T-helper 2 cell treated with Interferon-gamma antibody and Interleukin-4, amounts not matched to agents 5 μg/mL and 100 μg/mL, for 36 hours (primary cell): ENCODE measurements around the gene ASB2.

Experiments
- DNase-seq: peaks from one replicate; pipeline ENCODE4 v3.0.0; 2021; ENCODE audit warnings: low spot score
- H3K27ac Mint-ChIP-seq: one replicate; pipeline ENCODE4 v1.8.0; 2021; ENCODE audit warnings: mild to moderate bottlenecking, mixed read lengths
- H3K27me3 Mint-ChIP-seq: one replicate; pipeline ENCODE4 v1.8.0; 2021; ENCODE audit warnings: low read depth, mixed read lengths
- H3K36me3 Mint-ChIP-seq: one replicate; pipeline ENCODE4 v1.8.0; 2021; ENCODE audit warnings: low read depth, mixed read lengths
- H3K4me1 Mint-ChIP-seq: one replicate; pipeline ENCODE4 v1.8.0; 2021; ENCODE audit warnings: low read depth, mixed read lengths
- H3K4me3 Mint-ChIP-seq: one replicate; pipeline ENCODE4 v1.8.0; 2022; ENCODE audit warnings: mild to moderate bottlenecking, moderate library complexity, mixed read lengths
- H3K9me3 Mint-ChIP-seq: one replicate; pipeline ENCODE4 v1.8.0; 2021; ENCODE audit warnings: mixed read lengths

Gene ASB2

GRCh38 chr14:93996130-93996695 lies 19.8 kb upstream of the ASB2 start:
- Mint-ChIP-seq H3K4me1 (peaks cover 36% of the 10 kb centered on the region), H3K27ac (no peak overlapping the region), H3K36me3 (no peaks in the 10 kb centered on the region), H3K27me3 (no peaks in the 10 kb centered on the region), H3K9me3 (no peaks in the 10 kb centered on the region), H3K4me3 (no peak overlapping the region)
- DNase-seq = no peak

- peak; percentile 64 for DNase-seq
Observed at GRCh38 chr14:93994919-93995682, 18.7 kb upstream of the ASB2 start.

DNA sequence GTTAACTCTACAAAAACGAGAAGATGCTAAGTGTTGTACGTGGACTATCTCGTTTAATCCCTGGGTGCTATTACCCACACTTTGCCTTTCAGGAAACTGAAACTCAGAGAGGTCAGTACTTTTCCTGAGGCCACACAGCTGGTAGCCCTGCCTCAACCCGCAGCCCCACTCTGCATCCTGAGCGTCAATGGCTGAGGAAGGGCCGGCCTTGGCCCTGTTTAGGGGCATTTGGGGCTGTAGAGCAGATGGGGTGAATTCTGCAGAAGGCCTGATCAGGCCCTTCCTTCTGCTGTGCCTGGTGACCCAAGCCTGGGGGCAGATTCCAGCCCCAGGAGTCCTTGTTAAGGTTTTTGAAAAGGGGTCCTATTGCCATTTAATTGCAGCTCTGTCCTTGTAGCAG lies 17.0 kb upstream of the ASB2 start:
- H3K4me1 Mint-ChIP-seq = peaks cover 36% of the 10 kb centered on the region
- H3K27ac Mint-ChIP-seq = peak overlapping the region; percentile 21
- no peaks in the 10 kb centered on the region for H3K36me3 Mint-ChIP-seq
- no peaks in the 10 kb centered on the region for H3K9me3 Mint-ChIP-seq
- H3K4me3 Mint-ChIP-seq = no peak overlapping the region
- no peak for DNase-seq
- no peaks in the 10 kb centered on the region for H3K27me3 Mint-ChIP-seq

More at GRCh38 chr14:93994919-93995682, 18.7 kb upstream of the ASB2 start:
- no peaks in the 10 kb centered on the region for H3K36me3 Mint-ChIP-seq
- no peaks in the 10 kb centered on the region for H3K9me3 Mint-ChIP-seq
- peaks cover 36% of the 10 kb centered on the region for H3K4me1 Mint-ChIP-seq
- no peak overlapping the region for H3K27ac Mint-ChIP-seq
- H3K4me3 Mint-ChIP-seq = no peak overlapping the region
- H3K27me3 Mint-ChIP-seq = no peaks in the 10 kb centered on the region

DNA sequence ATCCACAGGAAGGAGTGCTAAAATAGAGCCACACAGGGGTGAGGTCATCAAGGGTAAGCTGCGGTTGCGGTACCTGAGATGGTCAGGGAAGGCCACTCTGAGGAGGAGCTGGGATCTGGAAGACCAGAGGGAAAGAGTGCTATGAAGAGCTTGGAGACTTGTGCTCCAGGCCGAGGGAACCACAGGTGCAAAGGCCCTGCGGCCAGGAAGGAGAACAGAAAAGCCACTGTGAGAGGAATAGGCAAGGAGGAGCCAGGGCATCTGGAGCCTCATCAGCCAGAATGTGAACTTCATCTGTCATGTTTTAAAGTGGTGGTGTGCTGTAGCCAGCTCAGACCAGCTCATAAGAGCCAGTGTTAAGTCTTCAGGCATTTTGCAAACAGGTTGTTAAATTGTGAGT lies 15.3 kb upstream of the ASB2 start:
- no peak overlapping the region for H3K27ac Mint-ChIP-seq

DNA sequence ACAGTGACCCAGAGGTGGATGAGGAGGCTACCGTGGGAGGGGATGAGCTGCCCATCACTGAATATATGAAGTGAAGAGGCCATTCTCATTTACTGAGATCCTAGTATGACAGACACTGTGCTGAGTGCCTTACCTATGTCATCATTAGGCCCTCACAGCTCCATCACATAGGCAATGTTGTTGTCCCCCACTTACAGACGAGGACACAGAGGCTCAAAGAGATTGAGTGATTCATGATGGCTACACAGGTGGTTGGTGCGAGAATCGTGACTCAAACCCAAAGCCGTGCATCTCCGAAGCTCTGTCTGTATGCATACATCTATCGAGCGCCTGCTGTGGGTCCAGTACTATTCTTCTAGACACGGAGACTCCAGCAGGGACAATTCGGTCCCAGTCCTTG lies 14.8 kb upstream of the ASB2 start:
- Mint-ChIP-seq H3K27me3 (no peaks in the 10 kb centered on the region), H3K4me1 (peaks cover 24% of the 10 kb centered on the region), H3K27ac (no peak overlapping the region), H3K36me3 (no peaks in the 10 kb centered on the region), H3K9me3 (no peaks in the 10 kb centered on the region), H3K4me3 (no peak overlapping the region)
- no peak for DNase-seq

More for the DNA sequence above, 15.3 kb upstream of the ASB2 start:
- Mint-ChIP-seq H3K9me3 (no peaks in the 10 kb centered on the region), H3K4me3 (no peak overlapping the region), H3K4me1 (peaks cover 24% of the 10 kb centered on the region), H3K36me3 (no peaks in the 10 kb centered on the region), H3K27me3 (no peaks in the 10 kb centered on the region)
- no peak for DNase-seq

DNA sequence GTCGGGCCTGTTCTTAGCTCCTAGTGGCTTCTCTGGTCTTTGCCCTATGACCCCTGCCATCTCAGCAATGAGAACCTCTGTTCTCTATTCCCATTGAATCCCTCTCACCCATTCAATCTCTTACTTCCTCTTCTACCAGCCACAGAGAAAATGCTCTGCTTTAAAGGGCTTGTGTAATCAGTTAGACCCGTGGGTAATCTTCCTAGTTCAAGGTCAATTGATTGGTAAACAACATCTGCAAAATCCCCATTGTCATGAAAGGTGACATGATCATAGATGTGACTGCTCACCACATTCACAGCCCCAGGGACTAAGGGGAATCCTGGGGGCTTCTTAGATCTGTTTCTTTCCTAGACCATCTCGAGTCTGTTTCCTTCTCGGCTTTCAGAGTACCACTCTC lies 13.6 kb upstream of the ASB2 start:
- no peaks in the 10 kb centered on the region for H3K27me3 Mint-ChIP-seq
- peak overlapping the region; percentile 2 for H3K27ac Mint-ChIP-seq
- H3K4me1 Mint-ChIP-seq = peaks cover 15% of the 10 kb centered on the region
- H3K36me3 Mint-ChIP-seq = no peaks in the 10 kb centered on the region
- no peak for DNase-seq
- no peaks in the 10 kb centered on the region for H3K9me3 Mint-ChIP-seq
- no peak overlapping the region for H3K4me3 Mint-ChIP-seq

DNA sequence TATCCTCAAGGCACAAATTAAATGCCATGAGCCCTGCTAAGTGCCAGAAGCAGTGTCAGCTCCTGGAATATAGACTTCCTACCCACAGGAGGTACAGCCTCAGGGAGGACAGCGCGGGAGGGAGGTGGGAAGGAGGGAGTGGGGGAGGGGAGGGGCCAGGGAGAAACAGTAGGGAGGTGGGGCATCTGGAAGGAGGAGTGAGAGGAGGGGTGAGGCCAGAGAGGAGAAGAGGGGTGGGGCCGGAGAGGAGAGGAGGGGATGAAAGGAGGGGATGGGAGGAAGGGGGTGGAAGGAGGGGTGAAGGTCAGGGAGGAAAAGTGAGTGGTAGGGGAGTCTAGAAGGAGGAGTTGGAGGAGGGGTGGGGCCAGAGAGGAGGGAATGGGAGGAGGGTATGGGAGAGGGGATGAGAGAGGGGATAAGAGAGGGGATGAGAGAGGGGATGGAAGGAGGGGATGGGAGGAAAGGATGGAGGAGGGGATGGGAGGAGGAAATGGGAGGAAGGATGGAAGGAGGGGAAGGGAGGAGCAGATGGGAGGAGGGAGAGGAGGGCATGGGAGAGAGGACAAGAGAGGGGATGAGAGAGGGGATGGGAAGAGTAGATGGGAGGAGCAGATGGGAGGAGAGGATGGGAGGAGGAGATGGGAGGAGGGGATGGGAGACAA lies 11.6 kb upstream of the ASB2 start:
- Mint-ChIP-seq H3K4me1 (peaks cover 7% of the 10 kb centered on the region), H3K27ac (no peak overlapping the region), H3K36me3 (no peaks in the 10 kb centered on the region), H3K9me3 (no peaks in the 10 kb centered on the region), H3K27me3 (no peaks in the 10 kb centered on the region), H3K4me3 (no peak overlapping the region)
- DNase-seq = no peak

DNA sequence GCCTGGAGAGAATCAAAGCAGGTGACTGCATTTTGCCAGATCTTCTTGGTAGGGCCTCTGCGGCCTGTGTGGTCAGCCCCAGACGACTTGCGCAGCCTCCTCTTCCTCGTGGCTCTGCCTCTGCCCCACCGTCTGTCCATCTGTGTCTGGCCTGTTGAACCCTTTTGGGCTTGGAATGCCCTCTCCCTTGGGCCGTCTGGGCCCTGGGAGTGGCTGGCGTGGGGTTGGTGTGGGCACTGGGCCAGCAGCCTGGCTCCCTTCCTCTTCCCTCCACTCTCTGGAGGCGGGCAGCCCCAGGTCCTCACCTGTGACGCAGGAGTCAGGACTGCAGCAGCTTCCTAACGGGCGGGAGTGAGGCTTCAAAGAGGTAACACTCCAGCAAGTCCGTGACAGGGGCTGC lies 11.0 kb upstream of the ASB2 start:
- Mint-ChIP-seq H3K36me3 (no peaks in the 10 kb centered on the region), H3K27me3 (no peaks in the 10 kb centered on the region), H3K27ac (no peak overlapping the region), H3K4me3 (no peak overlapping the region), H3K4me1 (peaks cover 7% of the 10 kb centered on the region), H3K9me3 (no peaks in the 10 kb centered on the region)
- DNase-seq = no peak

GRCh38 chr14:93986955-93987354 lies 10.6 kb upstream of the ASB2 start:
- DNase-seq = no peak
- H3K27ac Mint-ChIP-seq = no peak overlapping the region
- no peak overlapping the region for H3K4me3 Mint-ChIP-seq
- no peaks in the 10 kb centered on the region for H3K9me3 Mint-ChIP-seq
- H3K27me3 Mint-ChIP-seq = no peaks in the 10 kb centered on the region
- H3K36me3 Mint-ChIP-seq = no peaks in the 10 kb centered on the region
- peaks cover 6% of the 10 kb centered on the region for H3K4me1 Mint-ChIP-seq

- peaks cover 3% of the 10 kb centered on the region for H3K9me3 Mint-ChIP-seq
- no peaks in the 10 kb centered on the region for H3K27me3 Mint-ChIP-seq
- H3K27ac Mint-ChIP-seq = no peak overlapping the region
- H3K36me3 Mint-ChIP-seq = peaks cover 4% of the 10 kb centered on the region
- H3K4me3 Mint-ChIP-seq = no peak overlapping the region
- no peak for DNase-seq
- H3K4me1 Mint-ChIP-seq = peaks cover 12% of the 10 kb centered on the region
Observed at GRCh38 chr14:93984987-93985410, 8.6 kb upstream of the ASB2 start.

DNA sequence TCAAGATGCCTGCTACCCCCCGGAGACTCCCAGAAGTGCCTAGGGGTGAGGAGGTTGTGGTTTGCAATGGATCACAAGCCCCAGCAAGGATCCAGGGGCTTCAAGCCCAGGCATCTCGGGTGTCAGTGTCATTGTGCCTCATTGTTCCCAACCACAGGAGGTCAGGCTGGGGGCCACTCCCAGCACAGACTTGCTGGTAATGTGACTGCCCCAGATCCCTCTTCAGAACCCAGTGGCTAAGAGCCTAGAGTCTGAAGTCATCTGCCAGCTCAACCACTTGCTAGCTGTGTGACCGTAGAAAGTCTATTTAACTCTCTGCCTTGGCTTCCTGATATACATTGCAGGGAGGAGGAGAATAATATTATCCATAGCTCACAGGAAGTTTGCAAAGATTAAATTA lies 7.7 kb upstream of the ASB2 start:
- H3K4me1 Mint-ChIP-seq = peaks cover 15% of the 10 kb centered on the region
- DNase-seq = no peak

GRCh38 chr14:93982230-93983007 lies 6.0 kb upstream of the ASB2 start:
- no peaks in the 10 kb centered on the region for H3K27me3 Mint-ChIP-seq
- DNase-seq = no peak
- peaks cover 14% of the 10 kb centered on the region for H3K9me3 Mint-ChIP-seq
- peaks cover 32% of the 10 kb centered on the region for H3K4me1 Mint-ChIP-seq
- peaks cover 16% of the 10 kb centered on the region for H3K36me3 Mint-ChIP-seq
- no peak overlapping the region for H3K27ac Mint-ChIP-seq
- H3K4me3 Mint-ChIP-seq = no peak overlapping the region

More for the DNA sequence above, 7.7 kb upstream of the ASB2 start:
- H3K9me3 Mint-ChIP-seq = peaks cover 6% of the 10 kb centered on the region
- H3K36me3 Mint-ChIP-seq = peaks cover 8% of the 10 kb centered on the region
- H3K4me3 Mint-ChIP-seq = no peak overlapping the region
- H3K27ac Mint-ChIP-seq = no peak overlapping the region
- no peaks in the 10 kb centered on the region for H3K27me3 Mint-ChIP-seq

GRCh38 chr14:93981316-93982229 lies 5.2 kb upstream of the ASB2 start:
- Mint-ChIP-seq H3K27me3 (no peaks in the 10 kb centered on the region), H3K4me3 (no peak overlapping the region), H3K36me3 (peaks cover 23% of the 10 kb centered on the region), H3K27ac (no peak overlapping the region), H3K9me3 (peaks cover 21% of the 10 kb centered on the region), H3K4me1 (peaks cover 40% of the 10 kb centered on the region)
- no peak for DNase-seq
